K562 (cell line): ENCODE measurements around the gene PLK5. TPM values are rescaled to one million over a fixed set of nuclear protein-coding genes. Genes with fewer than 3 reads are reported as not detected.

Experiments used
- CHCHD3 ChIP-seq: fragments of 250-450 bp; sonication (Bioruptor Pico); IDR thresholded peaks from 2 replicates; pipeline ENCODE4 v2.1.2; 2022; ENCODE audit warnings: mild to moderate bottlenecking
- CREB1 ChIP-seq, 2 experiments: sonication (generic) in 1 of 2; formaldehyde crosslinking in 1 of 2; IDR thresholded peaks; 2 replicates each; pipeline versions ENCODE4 v1.6.1 to v1.8.0; 2012 to 2022; ENCODE audit warnings: inconsistent platforms in 1 of 2, mild to moderate bottlenecking in 1 of 2, missing genetic modification reagents in 1 of 2, moderate library complexity in 1 of 2
- CXXC5 ChIP-seq: fragments of 250-450 bp; sonication (Bioruptor Pico); IDR thresholded peaks from 2 replicates; pipeline ENCODE4 v1.8.0; 2022; ENCODE audit warnings: inconsistent platforms, mild to moderate bottlenecking, moderate library complexity
- ETV5 ChIP-seq: sonication (generic); formaldehyde crosslinking; IDR thresholded peaks from 2 replicates; pipeline ENCODE4 v1.4.0; 2020; ENCODE audit warnings: low read depth, mild to moderate bottlenecking, missing genetic modification reagents
- RBFOX2 ChIP-seq: fragments of 200-400 bp; formaldehyde crosslinking; IDR thresholded peaks from 2 replicates; pipeline ENCODE4 v1.6.1; 2017; ENCODE audit warnings: low read depth, mild to moderate bottlenecking, low read length, moderate library complexity
- TAF1 ChIP-seq: IDR thresholded peaks from 2 replicates; pipeline ENCODE4 v1.6.1; 2011; ENCODE audit warnings: mild to moderate bottlenecking, low read length, moderate library complexity; ENCODE audit not compliant: insufficient read depth, control insufficient read depth, severe bottlenecking; ENCODE audit errors: extremely low read depth
- polyA plus RNA-seq, 8 experiments: library from polyadenylated mRNA; depleted of rRNA in 4 of 8; stranded (reverse) in 5 of 8; unstranded in 3 of 8; fragments of >200 nt; fragmentation: Nextera tagmentation in 2 of 8; fragmentation: Illumina TruSeq in 1 of 8; extraction: Ambion mirVana in 2 of 8; extraction: Trizol in 1 of 8; gene quantifications; 2 replicates each; pipeline versions ENCODE4 v1.2.1 to v1.2.3, GENCODE V29; 2011 to 2014; ENCODE audit warnings: inconsistent platforms in 1 of 8, missing spikeins in 1 of 8
- total RNA-seq, 7 experiments: library from RNA; depleted of rRNA in 6 of 7; stranded (reverse); fragments of >200 nt in 6 of 7; fragmentation: Illumina TruSeq in 2 of 7; extraction: Trizol in 2 of 7; gene quantifications; 2 replicates each; pipeline versions ENCODE4 v1.2.1 to v1.2.3, GENCODE V29; 2011 to 2021; ENCODE audit warnings: low replicate concordance in 1 of 7
- TF ChIP-seq, protein P1 (sequence below): fragments of 250-450 bp; sonication (Bioruptor Pico); IDR thresholded peaks from 2 replicates; pipeline ENCODE4 v1.5.0; 2021
- TF ChIP-seq, protein P2 (sequence below): fragments of 450-650 bp; IDR thresholded peaks from 2 replicates; pipeline ENCODE4 v1.6.1; 2016; ENCODE audit warnings: antibody characterized with exemption
- TF ChIP-seq, protein P3 (sequence below): fragments of 450-650 bp; formaldehyde crosslinking; IDR thresholded peaks from 2 replicates; pipeline ENCODE4 v1.4.0; 2020; ENCODE audit warnings: mild to moderate bottlenecking, moderate library complexity
- TF ChIP-seq, protein P4 (sequence below): sonication (generic); formaldehyde crosslinking; IDR thresholded peaks from 2 replicates; pipeline ENCODE4 v1.8.0; 2022; ENCODE audit warnings: missing genetic modification reagents, mild to moderate bottlenecking, moderate library complexity, borderline replicate concordance
- TF ChIP-seq, protein P5 (sequence below): fragments of 450-650 bp; IDR thresholded peaks from 2 replicates; pipeline ENCODE4 v1.6.1; 2017; ENCODE audit warnings: antibody characterized with exemption, mild to moderate bottlenecking
- TF ChIP-seq, protein P6 (sequence below): fragments of 200-800 bp; sonication (Bioruptor generic); IDR thresholded peaks from 2 replicates; pipeline ENCODE4 v1.6.1; 2017; ENCODE audit warnings: missing genetic modification characterization, missing compliant biosample characterization

Gene PLK5
- total and polyA plus RNA-seq, 9 of the 15 experiments (the other 6 are each of a cell fraction or from before 2014, with no cell fraction given), result 0.04 to 0.23 (median 0.11) TPM; not detected in 5

DNA sequence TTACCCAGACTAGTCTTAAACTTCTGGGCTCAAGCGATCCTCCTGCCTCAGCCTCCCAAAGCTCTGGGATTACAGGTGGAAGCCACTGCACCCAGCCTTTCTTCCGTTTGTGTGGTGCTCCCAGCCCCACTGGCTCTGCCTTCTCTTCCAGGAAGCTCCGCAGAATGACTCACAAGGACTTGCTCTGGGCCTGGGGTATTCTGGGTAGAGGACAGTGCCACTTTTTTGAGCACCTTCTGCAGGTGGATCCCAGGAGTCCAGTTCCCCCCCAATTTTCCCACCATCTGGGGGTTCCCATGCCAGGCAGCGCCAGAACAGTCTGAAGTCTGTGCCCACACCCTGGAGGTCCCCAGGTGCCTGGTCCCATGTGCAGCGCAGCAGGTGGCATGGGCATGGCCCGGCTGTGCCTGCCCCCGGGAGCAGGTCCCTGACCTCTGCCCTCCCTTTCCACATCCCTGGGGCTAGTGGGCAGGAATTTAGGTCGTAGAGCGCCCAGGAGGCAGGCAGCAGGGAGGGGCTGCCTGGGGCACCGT is 31.3 kb upstream of the PLK5 start (continued):
- TF ChIP-seq, protein P1, sequence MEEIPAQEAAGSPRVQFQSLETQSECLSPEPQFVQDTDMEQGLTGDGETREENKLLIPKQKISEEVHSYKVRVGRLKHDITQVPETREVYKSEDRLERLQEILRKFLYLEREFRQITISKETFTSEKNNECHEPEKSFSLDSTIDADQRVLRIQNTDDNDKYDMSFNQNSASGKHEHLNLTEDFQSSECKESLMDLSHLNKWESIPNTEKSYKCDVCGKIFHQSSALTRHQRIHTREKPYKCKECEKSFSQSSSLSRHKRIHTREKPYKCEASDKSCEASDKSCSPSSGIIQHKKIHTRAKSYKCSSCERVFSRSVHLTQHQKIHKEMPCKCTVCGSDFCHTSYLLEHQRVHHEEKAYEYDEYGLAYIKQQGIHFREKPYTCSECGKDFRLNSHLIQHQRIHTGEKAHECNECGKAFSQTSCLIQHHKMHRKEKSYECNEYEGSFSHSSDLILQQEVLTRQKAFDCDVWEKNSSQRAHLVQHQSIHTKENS (CRISPR knock-in tag), result no peak
- TF ChIP-seq CREB1 (IDR thresholded peaks at IDR 0.05), result no peak
- no peak for TF ChIP-seq CREB1 (CRISPR knock-in tag; IDR thresholded peaks at IDR 0.05)
- no peak for TF ChIP-seq CHCHD3 (CRISPR knock-in tag)
- TF ChIP-seq TAF1, result peak; percentile 58
- TF ChIP-seq ETV5 (CRISPR knock-in tag), result no peak
- TF ChIP-seq, protein P2, sequence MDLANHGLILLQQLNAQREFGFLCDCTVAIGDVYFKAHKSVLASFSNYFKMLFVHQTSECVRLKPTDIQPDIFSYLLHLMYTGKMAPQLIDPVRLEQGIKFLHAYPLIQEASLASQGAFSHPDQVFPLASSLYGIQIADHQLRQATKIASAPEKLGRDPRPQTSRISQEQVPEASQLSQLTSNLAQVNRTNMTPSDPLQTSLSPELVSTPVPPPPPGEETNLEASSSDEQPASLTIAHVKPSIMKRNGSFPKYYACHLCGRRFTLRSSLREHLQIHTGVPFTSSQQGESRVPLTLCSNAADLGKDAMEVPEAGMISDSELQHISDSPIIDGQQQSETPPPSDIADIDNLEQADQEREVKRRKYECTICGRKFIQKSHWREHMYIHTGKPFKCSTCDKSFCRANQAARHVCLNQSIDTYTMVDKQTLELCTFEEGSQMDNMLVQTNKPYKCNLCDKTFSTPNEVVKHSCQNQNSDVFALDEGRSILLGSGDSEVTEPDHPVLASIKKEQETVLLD, result peak; percentile 12; the same call in 1 of the 2 replicates
- TF ChIP-seq CXXC5 (CRISPR knock-in tag), result no peak
- TF ChIP-seq, protein P3, sequence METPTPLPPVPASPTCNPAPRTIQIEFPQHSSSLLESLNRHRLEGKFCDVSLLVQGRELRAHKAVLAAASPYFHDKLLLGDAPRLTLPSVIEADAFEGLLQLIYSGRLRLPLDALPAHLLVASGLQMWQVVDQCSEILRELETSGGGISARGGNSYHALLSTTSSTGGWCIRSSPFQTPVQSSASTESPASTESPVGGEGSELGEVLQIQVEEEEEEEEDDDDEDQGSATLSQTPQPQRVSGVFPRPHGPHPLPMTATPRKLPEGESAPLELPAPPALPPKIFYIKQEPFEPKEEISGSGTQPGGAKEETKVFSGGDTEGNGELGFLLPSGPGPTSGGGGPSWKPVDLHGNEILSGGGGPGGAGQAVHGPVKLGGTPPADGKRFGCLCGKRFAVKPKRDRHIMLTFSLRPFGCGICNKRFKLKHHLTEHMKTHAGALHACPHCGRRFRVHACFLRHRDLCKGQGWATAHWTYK (CRISPR knock-in tag), result no peak
- TF ChIP-seq, protein P4, sequence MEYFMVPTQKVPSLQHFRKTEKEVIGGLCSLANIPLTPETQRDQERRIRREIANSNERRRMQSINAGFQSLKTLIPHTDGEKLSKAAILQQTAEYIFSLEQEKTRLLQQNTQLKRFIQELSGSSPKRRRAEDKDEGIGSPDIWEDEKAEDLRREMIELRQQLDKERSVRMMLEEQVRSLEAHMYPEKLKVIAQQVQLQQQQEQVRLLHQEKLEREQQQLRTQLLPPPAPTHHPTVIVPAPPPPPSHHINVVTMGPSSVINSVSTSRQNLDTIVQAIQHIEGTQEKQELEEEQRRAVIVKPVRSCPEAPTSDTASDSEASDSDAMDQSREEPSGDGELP (CRISPR knock-in tag), result no peak
- TF ChIP-seq, protein P5, sequence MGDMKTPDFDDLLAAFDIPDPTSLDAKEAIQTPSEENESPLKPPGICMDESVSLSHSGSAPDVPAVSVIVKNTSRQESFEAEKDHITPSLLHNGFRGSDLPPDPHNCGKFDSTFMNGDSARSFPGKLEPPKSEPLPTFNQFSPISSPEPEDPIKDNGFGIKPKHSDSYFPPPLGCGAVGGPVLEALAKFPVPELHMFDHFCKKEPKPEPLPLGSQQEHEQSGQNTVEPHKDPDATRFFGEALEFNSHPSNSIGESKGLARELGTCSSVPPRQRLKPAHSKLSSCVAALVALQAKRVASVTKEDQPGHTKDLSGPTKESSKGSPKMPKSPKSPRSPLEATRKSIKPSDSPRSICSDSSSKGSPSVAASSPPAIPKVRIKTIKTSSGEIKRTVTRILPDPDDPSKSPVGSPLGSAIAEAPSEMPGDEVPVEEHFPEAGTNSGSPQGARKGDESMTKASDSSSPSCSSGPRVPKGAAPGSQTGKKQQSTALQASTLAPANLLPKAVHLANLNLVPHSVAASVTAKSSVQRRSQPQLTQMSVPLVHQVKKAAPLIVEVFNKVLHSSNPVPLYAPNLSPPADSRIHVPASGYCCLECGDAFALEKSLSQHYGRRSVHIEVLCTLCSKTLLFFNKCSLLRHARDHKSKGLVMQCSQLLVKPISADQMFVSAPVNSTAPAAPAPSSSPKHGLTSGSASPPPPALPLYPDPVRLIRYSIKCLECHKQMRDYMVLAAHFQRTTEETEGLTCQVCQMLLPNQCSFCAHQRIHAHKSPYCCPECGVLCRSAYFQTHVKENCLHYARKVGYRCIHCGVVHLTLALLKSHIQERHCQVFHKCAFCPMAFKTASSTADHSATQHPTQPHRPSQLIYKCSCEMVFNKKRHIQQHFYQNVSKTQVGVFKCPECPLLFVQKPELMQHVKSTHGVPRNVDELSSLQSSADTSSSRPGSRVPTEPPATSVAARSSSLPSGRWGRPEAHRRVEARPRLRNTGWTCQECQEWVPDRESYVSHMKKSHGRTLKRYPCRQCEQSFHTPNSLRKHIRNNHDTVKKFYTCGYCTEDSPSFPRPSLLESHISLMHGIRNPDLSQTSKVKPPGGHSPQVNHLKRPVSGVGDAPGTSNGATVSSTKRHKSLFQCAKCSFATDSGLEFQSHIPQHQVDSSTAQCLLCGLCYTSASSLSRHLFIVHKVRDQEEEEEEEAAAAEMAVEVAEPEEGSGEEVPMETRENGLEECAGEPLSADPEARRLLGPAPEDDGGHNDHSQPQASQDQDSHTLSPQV, result peak; percentile 62
- TF ChIP-seq, protein P6, sequence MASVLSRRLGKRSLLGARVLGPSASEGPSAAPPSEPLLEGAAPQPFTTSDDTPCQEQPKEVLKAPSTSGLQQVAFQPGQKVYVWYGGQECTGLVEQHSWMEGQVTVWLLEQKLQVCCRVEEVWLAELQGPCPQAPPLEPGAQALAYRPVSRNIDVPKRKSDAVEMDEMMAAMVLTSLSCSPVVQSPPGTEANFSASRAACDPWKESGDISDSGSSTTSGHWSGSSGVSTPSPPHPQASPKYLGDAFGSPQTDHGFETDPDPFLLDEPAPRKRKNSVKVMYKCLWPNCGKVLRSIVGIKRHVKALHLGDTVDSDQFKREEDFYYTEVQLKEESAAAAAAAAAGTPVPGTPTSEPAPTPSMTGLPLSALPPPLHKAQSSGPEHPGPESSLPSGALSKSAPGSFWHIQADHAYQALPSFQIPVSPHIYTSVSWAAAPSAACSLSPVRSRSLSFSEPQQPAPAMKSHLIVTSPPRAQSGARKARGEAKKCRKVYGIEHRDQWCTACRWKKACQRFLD, result peak; percentile 52; the same call in 1 of the 2 replicates
- TF ChIP-seq RBFOX2, result peak; percentile 47
